LHCN-M2 (cell line): Measurements from ENCODE around the gene PDLIM5. TPM values are rescaled to one million over a fixed set of nuclear protein-coding genes. Genes with fewer than 3 reads are reported as not detected.

Experiments used
- DNase-seq: peaks from one replicate; pipeline ENCODE4 v3.0.0-alpha.2; 2012; ENCODE audit warnings: low read depth
- total RNA-seq: library from RNA; depleted of rRNA; stranded (reverse); fragments of >200 nt; gene quantifications from 2 replicates; pipeline ENCODE4 v1.2.3, GENCODE V29; 2014

The PDLIM5 gene
- total RNA-seq, 1 experiment from 2014 or later, result 73.1 TPM

- no peak for DNase-seq
Observed at GRCh38 chr4:94426783-94427182, 25.0 kb upstream of the PDLIM5 start.

GRCh38 chr4:94428884-94429283, 22.9 kb upstream of the PDLIM5 start:
- DNase-seq, result no peak

GRCh38 chr4:94430406-94430805, 21.3 kb upstream of the PDLIM5 start:
- DNase-seq, result no peak

GRCh38 chr4:94431388-94431787, 20.4 kb upstream of the PDLIM5 start:
- no peak for DNase-seq

- no peak for DNase-seq
Observed at GRCh38 chr4:94434505-94434904, 17.2 kb upstream of the PDLIM5 start.

- DNase-seq, result no peak
Observed at GRCh38 chr4:94435874-94436273, 15.9 kb upstream of the PDLIM5 start.

- DNase-seq, result no peak
Observed at GRCh38 chr4:94436512-94436911, 15.2 kb upstream of the PDLIM5 start.

GRCh38 chr4:94439606-94440005, 12.1 kb upstream of the PDLIM5 start:
- no peak for DNase-seq

- no peak for DNase-seq
Observed at GRCh38 chr4:94441838-94442237, 9.9 kb upstream of the PDLIM5 start.

- DNase-seq, result peak; percentile 74
Observed at GRCh38 chr4:94442251-94442650, 9.5 kb upstream of the PDLIM5 start.

GRCh38 chr4:94446386-94446785, 5.4 kb upstream of the PDLIM5 start:
- peak; percentile 93 for DNase-seq

- DNase-seq, result peak; percentile 59
Observed at GRCh38 chr4:94447754-94448411, 3.9 kb upstream of the PDLIM5 start.

GRCh38 chr4:94448815-94449375, 2.8 kb upstream of the PDLIM5 start:
- no peak for DNase-seq

GRCh38 chr4:94451051-94451694, 569 bp upstream of the PDLIM5 start:
- peak; percentile 32 for DNase-seq

GRCh38 chr4:94452476-94453371, 982 bp downstream of the PDLIM5 start:
- peak; percentile 82 for DNase-seq

- no peak for DNase-seq
Observed at GRCh38 chr4:94453391-94453963, 1.7 kb downstream of the PDLIM5 start.

- no peak for DNase-seq
Observed at GRCh38 chr4:94454405-94454804, 2.7 kb downstream of the PDLIM5 start.

GRCh38 chr4:94455081-94455480, 3.3 kb downstream of the PDLIM5 start:
- peak; percentile 53 for DNase-seq

- peak; percentile 32 for DNase-seq
Observed at GRCh38 chr4:94457692-94458106, 6.0 kb downstream of the PDLIM5 start.

- no peak for DNase-seq
Observed at GRCh38 chr4:94458682-94459081, 6.9 kb downstream of the PDLIM5 start.

GRCh38 chr4:94459462-94460161, 7.9 kb downstream of the PDLIM5 start:
- no peak for DNase-seq
